Tibial nerve (tissue), 4 donors: Measurements from ENCODE around the gene HIPK2. TPM values are rescaled to one million over a fixed set of nuclear protein-coding genes. Genes with fewer than 3 reads are reported as not detected.

ENCODE experiments used
- DNase-seq, 2 donors: peaks; one replicate each; pipeline ENCODE4 v3.0.0-alpha.2; 2019; ENCODE audit warnings: low spot score in 2 of 2
- H3K27ac ChIP-seq, 4 donors: fragments of 200-600 bp; sonication (generic) in 3 of 4; one replicate each; pipeline ENCODE4 v1.5.1; 2017 to 2019; ENCODE audit warnings: mild to moderate bottlenecking in 1 of 4
- H3K27me3 ChIP-seq, 2 donors: fragments of 200-600 bp; sonication (generic) in 1 of 2; one replicate each; pipeline versions ENCODE4 v1.5.1 to v1.6.0; 2017 to 2019
- H3K36me3 ChIP-seq, 3 donors: fragments of 200-600 bp; sonication (generic); one replicate each; pipeline ENCODE4 v1.5.1; 2018 to 2019
- H3K4me1 ChIP-seq, 4 donors: fragments of 200-600 bp; sonication (generic) in 3 of 4; one replicate each; pipeline ENCODE4 v1.5.1; 2017 to 2019
- H3K4me3 ChIP-seq, 4 donors: fragments of 200-600 bp; sonication (generic) in 3 of 4; one replicate each; pipeline ENCODE4 v1.5.1; 2017 to 2019; ENCODE audit warnings: mild to moderate bottlenecking in 1 of 4, moderate library complexity in 1 of 4
- H3K9me3 ChIP-seq, 4 donors: fragments of 200-600 bp; sonication (generic) in 3 of 4; one replicate each; pipeline ENCODE4 v1.5.1; 2017 to 2019
- CTCF ChIP-seq, 5 experiments: fragments of 200-600 bp in 3 of 5; fragments of 450-650 bp in 2 of 5; sonication (generic) in 3 of 5; IDR thresholded peaks; one replicate each; pipeline ENCODE4 v1.5.1; 2016 to 2019; ENCODE audit warnings: antibody characterized with exemption in 5 of 5, mild to moderate bottlenecking in 3 of 5, moderate library complexity in 2 of 5
- EP300 ChIP-seq, 2 donors: sonication (generic); formaldehyde crosslinking; IDR thresholded peaks; one replicate each; pipeline ENCODE4 v1.6.1; 2017; ENCODE audit warnings: antibody characterized with exemption in 2 of 2, mild to moderate bottlenecking in 1 of 2
- POLR2A ChIP-seq, 2 donors: fragments of 450-650 bp; IDR thresholded peaks; one replicate each; pipeline ENCODE4 v1.6.1; 2017; ENCODE audit warnings: antibody characterized with exemption in 2 of 2, mild to moderate bottlenecking in 2 of 2, moderate library complexity in 2 of 2
- WGBS, 2 donors: methylation state at CpG; one replicate each; pipeline ENCODE4 v1.1.5; 2018; 5-methylcytosine and 5-hydroxymethylcytosine counted together
- total RNA-seq, 4 donors: library from RNA; depleted of rRNA; stranded (reverse); fragments of >200 nt; gene quantifications; one replicate each; pipeline ENCODE4 v1.1.0, GENCODE V29; 2016

The HIPK2 gene
- total RNA-seq, 4 donors from 2014 or later: 24.9 to 41.1 (median 29.7) TPM

- WGBS, 2 donors: 91 to 92% methylated on average over 9 of the region's 9 CpGs
- DNase-seq: no peak
- Histone ChIP-seq H3K27ac (no peak overlapping the region), H3K9me3 (no peaks in the 10 kb centered on the region), H3K27me3 (no peaks in the 10 kb centered on the region), H3K36me3 (peaks cover 0 to 82% (median 9%) of the 10 kb centered on the region in 3 donors), H3K4me1 (no peaks in the 10 kb centered on the region), H3K4me3 (no peak overlapping the region)
- TF ChIP-seq EP300 (IDR thresholded peaks at IDR 0.05) (no peak), CTCF (IDR thresholded peaks at IDR 0.05) (no peak), POLR2A (IDR thresholded peaks at IDR 0.05) (no peak)
Measured at GRCh38 chr7:139573871-139574270, 203.9 kb downstream of the HIPK2 start.

- Histone ChIP-seq H3K9me3 (no peaks in the 10 kb centered on the region), H3K36me3 (peaks cover 0 to 82% (median 9%) of the 10 kb centered on the region in 3 donors), H3K4me3 (no peak overlapping the region), H3K27ac (no peak overlapping the region), H3K27me3 (no peaks in the 10 kb centered on the region), H3K4me1 (no peaks in the 10 kb centered on the region)
- 75 to 81% methylated on average over 30 to 37 of the region's 38 CpGs for WGBS, 2 donors
- DNase-seq: no peak
- TF ChIP-seq EP300 (IDR thresholded peaks at IDR 0.05) (no peak), CTCF (IDR thresholded peaks at IDR 0.05) (no peak), POLR2A (IDR thresholded peaks at IDR 0.05) (no peak)
Measured at GRCh38 chr7:139572704-139573385, 205.0 kb downstream of the HIPK2 start.

- Histone ChIP-seq H3K27me3 (no peaks in the 10 kb centered on the region), H3K9me3 (no peaks in the 10 kb centered on the region), H3K36me3 (peaks cover 0 to 82% (median 9%) of the 10 kb centered on the region in 3 donors), H3K27ac (no peak overlapping the region), H3K4me3 (no peak overlapping the region), H3K4me1 (no peaks in the 10 kb centered on the region)
- WGBS, 2 donors: 93 to 94% methylated on average over 15 of the region's 15 CpGs
- DNase-seq: no peak
- no peak for TF ChIP-seq EP300 (IDR thresholded peaks at IDR 0.05)
- TF ChIP-seq CTCF (IDR thresholded peaks at IDR 0.05): no peak
- no peak for TF ChIP-seq POLR2A (IDR thresholded peaks at IDR 0.05)
Measured at GRCh38 chr7:139572071-139572470, 205.7 kb downstream of the HIPK2 start.

GRCh38 chr7:139571651-139572050 lies 206.1 kb downstream of the HIPK2 start:
- no peaks in the 10 kb centered on the region for H3K9me3 ChIP-seq
- WGBS, 2 donors: 95 to 96% methylated on average over 20 of the region's 20 CpGs
- DNase-seq: no peak
- H3K4me1 ChIP-seq: no peaks in the 10 kb centered on the region
- no peak overlapping the region for H3K4me3 ChIP-seq
- TF ChIP-seq CTCF (IDR thresholded peaks at IDR 0.05): no peak
- TF ChIP-seq EP300 (IDR thresholded peaks at IDR 0.05): no peak
- no peak for TF ChIP-seq POLR2A (IDR thresholded peaks at IDR 0.05)
- no peaks in the 10 kb centered on the region for H3K27me3 ChIP-seq
- no peak overlapping the region for H3K27ac ChIP-seq
- peaks cover 0 to 81% (median 9%) of the 10 kb centered on the region in 3 donors for H3K36me3 ChIP-seq

- H3K36me3 ChIP-seq: peaks cover 0 to 76% (median 9%) of the 10 kb centered on the region in 3 donors
Measured at GRCh38 chr7:139571190-139571589, 206.6 kb downstream of the HIPK2 start.

More at GRCh38 chr7:139571190-139571589, 206.6 kb downstream of the HIPK2 start:
- WGBS, 2 donors: 84 to 85% methylated on average over 20 of the region's 20 CpGs
- no peak for DNase-seq
- Histone ChIP-seq H3K4me3 (no peak overlapping the region), H3K9me3 (no peaks in the 10 kb centered on the region), H3K27me3 (no peaks in the 10 kb centered on the region), H3K27ac (no peak overlapping the region), H3K4me1 (no peaks in the 10 kb centered on the region)
- no peak for TF ChIP-seq EP300 (IDR thresholded peaks at IDR 0.05)
- TF ChIP-seq CTCF (IDR thresholded peaks at IDR 0.05): no peak
- TF ChIP-seq POLR2A (IDR thresholded peaks at IDR 0.05): no peak
